GM18505 (cell line): ENCODE results near the gene TARS1.

Experiments used
- ATAC-seq: cut with Tn5 transposase; IDR thresholded peaks from one replicate; pipeline ENCODE4 v1.9.1; 2021; ENCODE audit not compliant: unreplicated experiment
- POLR2A ChIP-seq: IDR thresholded peaks from 4 replicates; pipeline ENCODE4 v1.6.1; 2011; ENCODE audit warnings: borderline replicate concordance; ENCODE audit not compliant: insufficient read depth, insufficient read length; ENCODE audit errors: extremely low read depth

The TARS1 gene

DNA sequence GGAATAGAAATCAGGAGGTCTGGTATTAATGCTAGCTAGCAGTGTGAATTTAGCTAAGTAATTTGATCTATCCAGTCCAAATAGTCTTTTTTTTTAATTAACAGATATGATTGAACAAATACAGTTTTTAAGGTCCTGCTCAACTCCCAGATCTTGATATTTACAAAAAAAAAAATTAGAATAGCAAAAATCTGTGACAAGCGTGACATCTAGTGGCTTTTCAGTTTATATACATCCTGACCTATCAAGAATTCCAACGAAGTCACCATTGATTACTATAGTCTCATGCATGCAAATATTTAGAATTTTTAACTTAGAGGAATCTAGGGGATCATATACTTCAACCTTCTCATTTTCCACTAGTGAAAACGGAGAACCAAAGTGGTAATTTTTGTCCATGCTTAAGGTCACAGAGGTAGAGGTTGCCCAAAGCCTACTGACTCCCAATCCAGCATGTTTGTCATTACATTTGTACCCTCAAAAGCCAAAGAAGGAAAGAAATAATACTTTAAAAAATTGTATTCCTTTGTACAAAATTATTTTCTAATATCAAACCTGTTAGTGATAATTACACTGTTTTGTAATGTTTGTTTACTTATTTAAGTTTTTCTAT, 17.6 kb upstream of the TARS1 start:
- TF ChIP-seq POLR2A = no peak
- ATAC-seq = no peak

GRCh38 chr5:33425314-33425713, 15.5 kb upstream of the TARS1 start:
- ATAC-seq = no peak
- TF ChIP-seq POLR2A = no peak

- no peak for TF ChIP-seq POLR2A
- no peak for ATAC-seq
These were observed 9.8 kb upstream of the TARS1 start for GRCh38 chr5:33430983-33431382.

DNA sequence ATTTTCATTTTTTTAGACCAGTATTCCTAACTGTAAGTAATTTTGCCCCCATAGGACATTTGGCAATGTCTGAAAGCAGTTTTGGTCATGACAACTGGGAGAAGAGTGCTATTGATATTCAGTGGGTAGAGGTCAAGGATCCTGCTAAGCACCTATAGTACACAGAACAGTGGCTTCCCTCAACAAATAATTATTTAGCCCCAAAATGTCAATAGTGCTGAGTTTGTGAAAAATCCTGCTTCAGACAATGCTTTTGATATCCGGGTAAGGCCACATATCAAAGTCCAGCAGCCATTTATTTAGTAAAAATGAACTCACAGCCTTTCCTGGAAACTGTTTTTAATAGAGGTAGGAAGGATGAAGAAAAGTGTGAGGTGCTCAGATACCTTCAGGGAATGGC, 8.1 kb upstream of the TARS1 start:
- no peak for ATAC-seq
- no peak for TF ChIP-seq POLR2A

GRCh38 chr5:33433303-33434240, 7.2 kb upstream of the TARS1 start:
- no peak for TF ChIP-seq POLR2A
- no peak for ATAC-seq

- peak; percentile 47 for ATAC-seq
These were observed 4.8 kb upstream of the TARS1 start for GRCh38 chr5:33435893-33436490.

GRCh38 chr5:33438996-33439395, 1.8 kb upstream of the TARS1 start:
- no peak for TF ChIP-seq POLR2A
- no peak for ATAC-seq

- TF ChIP-seq POLR2A = no peak
- ATAC-seq = peak; percentile 13
These were observed 772 bp upstream of the TARS1 start for GRCh38 chr5:33439905-33440481.

DNA sequence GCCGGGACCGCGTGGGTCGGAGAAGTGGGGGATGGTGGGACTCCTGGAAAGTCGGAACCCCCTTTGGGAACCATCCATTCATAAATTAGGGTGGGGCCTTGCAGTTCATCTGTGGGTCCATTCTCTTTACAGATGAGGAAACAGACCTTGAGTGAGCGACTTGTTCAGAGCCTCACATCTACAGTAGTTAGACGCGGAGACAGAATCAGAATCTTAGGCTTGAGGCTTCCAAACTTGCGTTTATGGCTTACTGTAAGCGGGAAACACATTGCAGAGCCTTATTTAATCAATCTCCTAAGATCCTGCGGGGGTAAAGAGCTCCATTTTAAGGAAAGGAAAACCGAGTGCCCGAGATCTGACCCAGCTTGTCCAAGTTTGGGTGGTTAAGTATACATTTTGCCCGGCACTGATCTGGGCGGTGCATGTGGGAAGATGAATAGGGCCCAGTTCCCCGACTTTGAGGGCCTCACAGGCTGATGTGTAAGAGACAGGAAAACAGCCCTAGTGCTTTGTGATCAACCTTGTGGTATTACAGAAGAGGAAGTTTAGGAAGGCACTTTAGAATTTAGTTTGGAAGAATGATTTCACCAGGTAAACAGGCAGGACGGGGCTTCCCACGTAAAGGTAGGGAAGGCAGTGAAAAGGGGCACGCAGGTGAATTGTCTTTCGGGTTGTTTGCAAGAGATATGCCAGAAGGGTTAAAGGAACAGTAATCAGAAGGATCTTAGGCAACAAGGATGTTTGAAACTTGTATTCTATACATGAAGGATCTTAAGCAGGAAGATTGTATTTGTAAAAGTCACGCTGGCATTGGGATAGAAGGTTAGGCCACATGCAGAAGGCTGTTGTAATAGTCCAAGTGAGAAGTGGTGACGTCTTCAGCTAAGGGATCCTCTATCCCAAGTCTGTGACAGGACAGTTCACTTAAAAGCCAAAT, 744 bp downstream of the TARS1 start:
- TF ChIP-seq POLR2A = no peak
- no peak for ATAC-seq

DNA sequence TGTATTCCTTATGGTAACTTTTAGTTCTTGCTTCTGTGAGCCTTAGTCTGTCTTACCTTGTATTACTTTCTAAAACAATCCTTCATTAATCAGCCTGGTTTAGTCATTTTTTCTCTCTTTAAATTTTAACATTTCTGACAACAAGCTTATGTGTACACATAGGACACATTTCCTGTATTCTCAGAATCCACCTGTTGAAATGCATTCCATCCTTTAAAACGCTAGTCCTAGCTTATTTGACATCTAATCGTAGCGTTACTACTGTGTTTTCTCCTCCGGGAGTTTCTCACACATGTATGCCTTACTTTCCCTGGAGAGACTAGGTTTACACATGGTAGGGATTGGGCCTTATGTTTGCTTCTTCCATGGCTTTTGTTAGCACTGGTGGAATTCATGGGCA, 3.8 kb downstream of the TARS1 start:
- TF ChIP-seq POLR2A = no peak
- ATAC-seq = no peak

GRCh38 chr5:33445798-33446197, 5.0 kb downstream of the TARS1 start:
- no peak for ATAC-seq
- no peak for TF ChIP-seq POLR2A

DNA sequence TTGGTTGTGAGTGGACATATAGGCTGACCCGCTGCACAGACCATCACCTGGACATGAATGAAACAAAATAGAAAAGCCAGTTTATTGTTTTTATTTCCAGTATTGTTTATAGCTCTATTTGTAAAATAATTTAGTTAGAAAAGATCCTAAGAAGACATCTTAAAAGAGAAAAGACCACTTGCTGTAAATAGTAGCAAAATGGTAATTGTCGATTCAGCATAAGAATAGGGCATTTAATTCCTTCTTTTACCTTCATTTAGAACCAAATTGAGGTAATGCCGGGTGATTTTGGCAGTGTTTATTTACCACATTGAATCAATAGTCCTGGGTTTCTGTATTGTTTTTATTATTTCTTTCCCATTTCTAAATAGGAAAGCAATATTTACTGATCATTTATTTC, 7.4 kb downstream of the TARS1 start:
- ATAC-seq = no peak
- TF ChIP-seq POLR2A = no peak

- no peak for TF ChIP-seq POLR2A
- ATAC-seq = no peak
These were observed 16.4 kb downstream of the TARS1 start for GRCh38 chr5:33457126-33457525.
